H9 (cell line): Measurements from ENCODE around the gene GLYATL1. TPM values are rescaled to one million over a fixed set of nuclear protein-coding genes. Genes with fewer than 3 reads are reported as not detected.

Experiments used
- DNase-seq: peaks from one replicate; pipeline ENCODE4 v3.0.0-alpha.2; 2017
- H2AFZ ChIP-seq: one replicate; pipeline ENCODE4 v1.6.1; 2013; ENCODE audit warnings: mild to moderate bottlenecking, low read length, control low read depth, moderate library complexity
- H2AK5ac ChIP-seq: 2 replicates; pipeline ENCODE4 v1.6.1; 2013; ENCODE audit warnings: low read length, control low read depth, mixed read lengths; ENCODE audit not compliant: insufficient read length
- H2BK120ac ChIP-seq: one replicate; pipeline ENCODE4 v1.6.1; 2013; ENCODE audit warnings: low read depth, mild to moderate bottlenecking, low read length, control low read depth, inconsistent platforms; ENCODE audit not compliant: poor library complexity, severe bottlenecking
- H2BK12ac ChIP-seq: 2 replicates; pipeline ENCODE4 v1.6.1; 2013; ENCODE audit warnings: low read length, control low read depth, mixed read lengths, low read depth; ENCODE audit not compliant: insufficient read length
- H2BK15ac ChIP-seq: 2 replicates; pipeline ENCODE4 v1.6.1; 2013; ENCODE audit warnings: low read depth, low read length, control low read depth
- H2BK20ac ChIP-seq: one replicate; pipeline ENCODE4 v1.6.1; 2013; ENCODE audit warnings: low read depth, mild to moderate bottlenecking, low read length, control low read depth, inconsistent platforms; ENCODE audit not compliant: poor library complexity, severe bottlenecking
- H2BK5ac ChIP-seq: 2 replicates; pipeline ENCODE4 v1.6.1; 2013; ENCODE audit warnings: low read length, control low read depth, mixed read lengths; ENCODE audit not compliant: insufficient read length
- H3K14ac ChIP-seq: 2 replicates; pipeline ENCODE4 v1.6.1; 2013; ENCODE audit warnings: low read length, control low read depth; ENCODE audit not compliant: insufficient read depth
- H3K18ac ChIP-seq: 2 replicates; pipeline ENCODE4 v1.6.1; 2013; ENCODE audit warnings: low read depth, mild to moderate bottlenecking, mixed read lengths, low read length, control low read depth; ENCODE audit not compliant: insufficient read length
- H3K23ac ChIP-seq: 2 replicates; pipeline ENCODE4 v1.6.1; 2013; ENCODE audit warnings: low read length, control low read depth, mixed read lengths, low read depth; ENCODE audit not compliant: insufficient read length
- H3K23me2 ChIP-seq: 2 replicates; pipeline ENCODE4 v1.6.1; 2013; ENCODE audit warnings: low read depth, mild to moderate bottlenecking, mixed read lengths, low read length, control low read depth; ENCODE audit not compliant: insufficient read length, poor library complexity, severe bottlenecking
- H3K27ac ChIP-seq: 2 replicates; pipeline ENCODE4 v1.5.1; 2013; ENCODE audit warnings: low read length, control low read depth, mixed read lengths, low read depth; ENCODE audit not compliant: insufficient read length
- H3K27me3 ChIP-seq: 2 replicates; pipeline ENCODE4 v1.6.1; 2013; ENCODE audit warnings: low read length, control low read depth, inconsistent platforms; ENCODE audit not compliant: insufficient read depth
- H3K4ac ChIP-seq: 2 replicates; pipeline ENCODE4 v1.6.1; 2013; ENCODE audit warnings: low read depth, mild to moderate bottlenecking, control low read depth, inconsistent platforms, low read length, moderate library complexity
- H3K4me1 ChIP-seq: 2 replicates; pipeline ENCODE4 v1.6.1; 2013; ENCODE audit warnings: low read length, control low read depth, inconsistent platforms; ENCODE audit not compliant: insufficient read depth
- H3K4me2 ChIP-seq: 2 replicates; pipeline ENCODE4 v1.6.1; 2013; ENCODE audit warnings: low read length, control low read depth, mixed read lengths; ENCODE audit not compliant: insufficient read length, insufficient read depth
- H3K56ac ChIP-seq: 2 replicates; pipeline ENCODE4 v1.6.1; 2013; ENCODE audit warnings: low read depth, mild to moderate bottlenecking, mixed read lengths, low read length, control low read depth; ENCODE audit not compliant: insufficient read length
- H3K79me1 ChIP-seq: 2 replicates; pipeline ENCODE4 v1.6.1; 2013; ENCODE audit warnings: low read depth, mild to moderate bottlenecking, moderate library complexity, low read length, control low read depth, inconsistent platforms; ENCODE audit not compliant: insufficient read depth, poor library complexity, severe bottlenecking
- H3K79me2 ChIP-seq: 2 replicates; pipeline ENCODE4 v1.6.1; 2013; ENCODE audit warnings: low read length, control low read depth, inconsistent platforms; ENCODE audit not compliant: insufficient read depth
- H3K9ac ChIP-seq: 2 replicates; pipeline ENCODE4 v1.6.1; 2013; ENCODE audit warnings: low read length, control low read depth, mixed read lengths; ENCODE audit not compliant: insufficient read length; ENCODE audit errors: extremely low read depth
- H3K9me3 ChIP-seq: one replicate; pipeline ENCODE4 v1.6.1; 2013; ENCODE audit warnings: low read depth, low read length, inconsistent platforms; ENCODE audit not compliant: control insufficient read depth
- H3T11ph ChIP-seq: one replicate; pipeline ENCODE4 v1.6.1; 2013; ENCODE audit warnings: mild to moderate bottlenecking, low read length, control low read depth, inconsistent platforms
- H4K20me1 ChIP-seq: one replicate; pipeline ENCODE4 v1.6.1; 2013; ENCODE audit not compliant: control insufficient read depth, insufficient read length, insufficient read depth
- H4K5ac ChIP-seq: 2 replicates; pipeline ENCODE4 v1.6.1; 2013; ENCODE audit warnings: low read depth, mild to moderate bottlenecking, mixed read lengths, low read length, control low read depth; ENCODE audit not compliant: insufficient read length
- H4K8ac ChIP-seq: replicated peaks from 2 replicates; pipeline ENCODE4 v1.6.1; 2013; ENCODE audit warnings: low read length, control low read depth, mixed read lengths, low read depth; ENCODE audit not compliant: insufficient read length
- H4K91ac ChIP-seq: 2 replicates; pipeline ENCODE4 v1.6.1; 2013; ENCODE audit warnings: low read depth, mild to moderate bottlenecking, moderate library complexity, mixed read lengths, low read length, control low read depth; ENCODE audit not compliant: insufficient read length
- H3K27ac Mint-ChIP-seq, 3 experiments: 2 replicates in 2 of 3; 3 replicates in 1 of 3; pipeline ENCODE4 v1.8.0; 2020 to 2021; ENCODE audit warnings: mixed read lengths in 3 of 3, mild to moderate bottlenecking in 1 of 3, moderate library complexity in 1 of 3
- H3K27me3 Mint-ChIP-seq: 2 replicates; pipeline ENCODE4 v1.8.0; 2021; ENCODE audit warnings: low read depth, mild to moderate bottlenecking, moderate library complexity, mixed read lengths
- H3K36me3 Mint-ChIP-seq, 3 experiments: 2 replicates in 2 of 3; 3 replicates in 1 of 3; pipeline ENCODE4 v1.8.0; 2020 to 2021; ENCODE audit warnings: low read depth in 3 of 3, mixed read lengths in 3 of 3; ENCODE audit not compliant: insufficient read depth in 1 of 3
- H3K4me1 Mint-ChIP-seq, 2 experiments: 2 replicates each; pipeline ENCODE4 v1.8.0; 2020; ENCODE audit warnings: mixed read lengths in 2 of 2
- H3K4me3 Mint-ChIP-seq, 2 experiments: 2 replicates in 1 of 2; 3 replicates in 1 of 2; pipeline ENCODE4 v1.8.0; 2020 to 2021; ENCODE audit warnings: mild to moderate bottlenecking in 2 of 2, mixed read lengths in 2 of 2, moderate library complexity in 1 of 2
- H3K9me3 Mint-ChIP-seq, 2 experiments: 2 replicates in 1 of 2; 3 replicates in 1 of 2; pipeline ENCODE4 v1.8.0; 2020; ENCODE audit warnings: mild to moderate bottlenecking in 2 of 2, mixed read lengths in 2 of 2, moderate library complexity in 1 of 2
- WGBS: extraction: QIAGEN DNeasy Blood & Tissue Kit; methylation state at CpG from one replicate; pipeline ENCODE4 v1.1.7; 2013; ENCODE audit warnings: missing lambda C conversion rate, low lambda C conversion rate, mixed read lengths; ENCODE audit not compliant: insufficient read length; ENCODE audit errors: extremely low coverage; 5-methylcytosine and 5-hydroxymethylcytosine counted together
- total RNA-seq: library from RNA; stranded (reverse); gene quantifications from 2 replicates; pipeline ENCODE4 v1.2.1, GENCODE V29; 2021
- TF ChIP-seq, protein P1 (sequence below): fragments of 200-600 bp; sonication (generic); conservative IDR thresholded peaks from 3 replicates; pipeline ENCODE4 v1.8.0; 2021; ENCODE audit warnings: antibody characterized with exemption, mild to moderate bottlenecking

GLYATL1 gene
- total RNA-seq, 1 experiment from 2014 or later: 2.8 TPM

DNA sequence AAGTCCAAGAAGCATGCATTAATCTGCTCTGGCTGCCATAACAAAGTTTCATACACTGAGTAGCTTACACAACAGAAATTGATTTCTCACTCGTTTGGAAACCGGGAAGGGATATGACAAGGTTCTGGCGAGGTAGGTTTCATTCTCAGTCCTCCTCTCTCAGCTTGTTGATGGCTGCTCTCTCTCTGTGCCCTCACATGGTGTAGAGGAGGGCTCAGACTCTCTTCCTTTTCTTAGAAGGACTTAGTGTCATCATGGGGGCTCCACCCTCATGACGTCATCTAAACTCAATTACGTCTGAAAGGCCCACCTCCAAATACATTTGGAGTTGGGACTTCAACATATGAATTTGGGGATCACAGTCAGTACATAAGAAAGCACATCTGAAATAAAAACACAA lies 18.6 kb downstream of the GLYATL1 start:
- Histone ChIP-seq H3K27ac (no peak overlapping the region), H3K4me1 (no peaks in the 10 kb centered on the region; the same call in 1 of the 2 replicates), H4K20me1 (no peaks in the 10 kb centered on the region), H2AFZ (no peak overlapping the region), H2BK15ac (no peak overlapping the region), H3K23me2 (no peaks in the 10 kb centered on the region), H3K79me2 (no peaks in the 10 kb centered on the region), H3K79me1 (no peaks in the 10 kb centered on the region), H3K4ac (no peak overlapping the region), H2BK12ac (no peak overlapping the region), H4K91ac (no peak overlapping the region), H4K5ac (no peak overlapping the region), H3K9ac (no peak overlapping the region), H3K27me3 (no peaks in the 10 kb centered on the region), H3K56ac (no peak overlapping the region), H3T11ph (no peak overlapping the region), H3K14ac (no peak overlapping the region), H3K4me2 (no peak overlapping the region), H3K23ac (no peak overlapping the region), H2BK5ac (no peak overlapping the region), H2BK120ac (no peak overlapping the region), H2AK5ac (no peak overlapping the region), H3K9me3 (no peaks in the 10 kb centered on the region), H2BK20ac (no peak overlapping the region), H4K8ac (no peak overlapping the region), H3K18ac (no peak overlapping the region)
- H3K4me3 Mint-ChIP-seq: no peak overlapping the region
- no CpG with 5 or more reads among the region's 5 CpGs for WGBS
- TF ChIP-seq, protein P1, sequence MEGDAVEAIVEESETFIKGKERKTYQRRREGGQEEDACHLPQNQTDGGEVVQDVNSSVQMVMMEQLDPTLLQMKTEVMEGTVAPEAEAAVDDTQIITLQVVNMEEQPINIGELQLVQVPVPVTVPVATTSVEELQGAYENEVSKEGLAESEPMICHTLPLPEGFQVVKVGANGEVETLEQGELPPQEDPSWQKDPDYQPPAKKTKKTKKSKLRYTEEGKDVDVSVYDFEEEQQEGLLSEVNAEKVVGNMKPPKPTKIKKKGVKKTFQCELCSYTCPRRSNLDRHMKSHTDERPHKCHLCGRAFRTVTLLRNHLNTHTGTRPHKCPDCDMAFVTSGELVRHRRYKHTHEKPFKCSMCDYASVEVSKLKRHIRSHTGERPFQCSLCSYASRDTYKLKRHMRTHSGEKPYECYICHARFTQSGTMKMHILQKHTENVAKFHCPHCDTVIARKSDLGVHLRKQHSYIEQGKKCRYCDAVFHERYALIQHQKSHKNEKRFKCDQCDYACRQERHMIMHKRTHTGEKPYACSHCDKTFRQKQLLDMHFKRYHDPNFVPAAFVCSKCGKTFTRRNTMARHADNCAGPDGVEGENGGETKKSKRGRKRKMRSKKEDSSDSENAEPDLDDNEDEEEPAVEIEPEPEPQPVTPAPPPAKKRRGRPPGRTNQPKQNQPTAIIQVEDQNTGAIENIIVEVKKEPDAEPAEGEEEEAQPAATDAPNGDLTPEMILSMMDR: no peak
- H3K9me3 Mint-ChIP-seq: no peaks in the 10 kb centered on the region
- peaks cover 9% of the 10 kb centered on the region; the same call in 1 of the 2 replicates for H3K27me3 Mint-ChIP-seq
- H3K4me1 Mint-ChIP-seq: peaks cover 29 to 30% of the 10 kb centered on the region in 2 experiments
- no peaks in the 10 kb centered on the region; a peak in 1 of 7 replicates for H3K36me3 Mint-ChIP-seq
- H3K27ac Mint-ChIP-seq: no peak overlapping the region
- DNase-seq: no peak
